Astrocyte of the spinal cord (primary cell): Measurements from ENCODE around the gene GRB14.

Experiments
- DNase-seq: peaks from one replicate; pipeline ENCODE4 v3.0.0; 2011; ENCODE audit warnings: low read depth, low spot score
- H3K4me3 ChIP-seq: 2 replicates; pipeline ENCODE4 v1.5.1; 2011; ENCODE audit warnings: low read depth, mild to moderate bottlenecking, low read length, moderate library complexity
- in situ Hi-C: cut with HindIII; loops from 2 replicates; pipeline ENCODE4 v1.10.0; 2017; ENCODE audit warnings: low sequenced_read_pairs
- TF ChIP-seq, protein P1 (sequence below): IDR thresholded peaks from 2 replicates; pipeline ENCODE4 v1.5.1; 2012; ENCODE audit warnings: low read depth, mild to moderate bottlenecking, low read length, inconsistent platforms

The GRB14 gene

DNA sequence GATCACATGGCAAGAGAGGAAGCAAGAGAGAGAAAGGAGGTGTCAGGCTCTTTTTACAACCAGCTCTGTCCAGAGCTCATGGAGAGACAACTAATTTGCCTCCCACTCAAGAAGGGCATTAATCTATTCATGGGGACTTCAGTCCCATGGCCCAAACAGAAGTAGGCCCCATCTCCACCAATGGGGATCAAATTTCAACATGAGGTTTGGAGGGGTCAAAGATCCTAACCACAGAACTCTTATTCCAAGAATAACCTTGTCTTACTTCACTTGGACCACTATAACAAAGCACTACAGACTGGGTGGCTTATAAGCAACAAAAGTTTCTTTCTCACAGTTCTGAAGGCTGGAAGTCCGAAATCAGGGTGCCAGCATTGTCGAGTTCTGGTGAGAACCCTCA, 31.8 kb downstream of the GRB14 start:
- H3K4me3 ChIP-seq, result no peak overlapping the region
- in situ Hi-C loops, result no loop called here
- TF ChIP-seq, protein P1, sequence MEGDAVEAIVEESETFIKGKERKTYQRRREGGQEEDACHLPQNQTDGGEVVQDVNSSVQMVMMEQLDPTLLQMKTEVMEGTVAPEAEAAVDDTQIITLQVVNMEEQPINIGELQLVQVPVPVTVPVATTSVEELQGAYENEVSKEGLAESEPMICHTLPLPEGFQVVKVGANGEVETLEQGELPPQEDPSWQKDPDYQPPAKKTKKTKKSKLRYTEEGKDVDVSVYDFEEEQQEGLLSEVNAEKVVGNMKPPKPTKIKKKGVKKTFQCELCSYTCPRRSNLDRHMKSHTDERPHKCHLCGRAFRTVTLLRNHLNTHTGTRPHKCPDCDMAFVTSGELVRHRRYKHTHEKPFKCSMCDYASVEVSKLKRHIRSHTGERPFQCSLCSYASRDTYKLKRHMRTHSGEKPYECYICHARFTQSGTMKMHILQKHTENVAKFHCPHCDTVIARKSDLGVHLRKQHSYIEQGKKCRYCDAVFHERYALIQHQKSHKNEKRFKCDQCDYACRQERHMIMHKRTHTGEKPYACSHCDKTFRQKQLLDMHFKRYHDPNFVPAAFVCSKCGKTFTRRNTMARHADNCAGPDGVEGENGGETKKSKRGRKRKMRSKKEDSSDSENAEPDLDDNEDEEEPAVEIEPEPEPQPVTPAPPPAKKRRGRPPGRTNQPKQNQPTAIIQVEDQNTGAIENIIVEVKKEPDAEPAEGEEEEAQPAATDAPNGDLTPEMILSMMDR, result no peak
- DNase-seq, result peak; percentile 76

DNA sequence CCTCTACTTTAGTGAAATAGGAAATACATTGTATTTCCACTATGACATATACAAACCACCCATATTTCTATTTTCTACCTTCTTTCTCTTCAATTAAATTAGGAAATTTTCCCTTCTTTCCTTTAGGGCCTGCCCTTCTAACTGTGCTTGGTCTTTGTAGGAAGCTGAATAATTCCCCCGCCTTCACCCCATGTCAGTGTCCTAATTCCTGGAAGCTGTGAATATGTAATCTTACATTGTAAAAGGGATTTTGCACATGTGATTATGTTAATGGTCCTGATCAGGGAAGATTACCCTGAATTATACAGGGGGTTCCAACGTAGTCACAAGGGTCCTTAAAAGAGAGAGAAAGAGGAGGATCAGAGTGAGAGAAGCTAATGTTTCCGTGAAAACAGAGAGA, 40.2 kb downstream of the GRB14 start:
- no peak overlapping the region for H3K4me3 ChIP-seq
- in situ Hi-C loops, result no loop called here
- DNase-seq, result no peak
- TF ChIP-seq, protein P1, result no peak

DNA sequence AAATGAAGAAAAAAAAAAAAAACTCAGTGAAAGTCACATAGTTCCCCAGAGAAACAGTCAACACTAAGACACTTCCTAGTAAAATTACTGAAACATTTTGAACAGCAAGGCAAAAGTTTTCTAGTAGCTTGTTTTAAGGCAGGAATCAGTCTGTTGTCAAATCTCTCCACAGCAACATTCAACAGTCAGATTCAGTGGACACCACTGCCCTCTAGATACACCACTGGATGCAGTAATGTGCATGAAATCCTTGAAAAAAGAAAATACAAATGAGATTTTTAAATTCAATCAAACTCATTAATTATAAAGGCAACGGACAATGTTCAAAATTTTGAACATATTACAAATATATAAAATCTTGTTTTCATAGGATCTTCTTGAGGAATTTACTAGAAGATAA, 46.4 kb downstream of the GRB14 start:
- TF ChIP-seq, protein P1, result peak; percentile 4
- no peak for DNase-seq
- no peak overlapping the region for H3K4me3 ChIP-seq
- in situ Hi-C loops, result no loop called here

DNA sequence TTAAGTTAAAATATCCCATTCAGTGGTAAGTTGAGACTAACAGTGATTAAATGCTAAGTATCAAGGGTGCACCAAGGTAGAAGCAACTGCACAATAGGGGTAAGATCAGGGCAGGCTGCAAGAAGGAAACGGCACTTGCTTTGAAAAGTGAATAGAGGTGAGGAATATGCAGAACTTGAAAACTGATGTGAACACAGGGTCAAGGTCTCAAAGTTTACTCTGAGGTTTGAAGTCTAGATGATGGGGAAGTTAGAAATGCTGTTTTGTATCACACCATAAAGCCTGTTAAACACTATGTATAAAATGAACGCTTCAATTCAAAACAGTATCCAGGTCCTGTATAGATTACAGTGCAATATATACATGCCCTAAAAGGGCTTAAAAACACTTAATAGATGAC, 50.8 kb downstream of the GRB14 start:
- DNase-seq, result no peak
- no peak overlapping the region for H3K4me3 ChIP-seq
- in situ Hi-C loops, result no loop called here
- TF ChIP-seq, protein P1, result no peak

DNA sequence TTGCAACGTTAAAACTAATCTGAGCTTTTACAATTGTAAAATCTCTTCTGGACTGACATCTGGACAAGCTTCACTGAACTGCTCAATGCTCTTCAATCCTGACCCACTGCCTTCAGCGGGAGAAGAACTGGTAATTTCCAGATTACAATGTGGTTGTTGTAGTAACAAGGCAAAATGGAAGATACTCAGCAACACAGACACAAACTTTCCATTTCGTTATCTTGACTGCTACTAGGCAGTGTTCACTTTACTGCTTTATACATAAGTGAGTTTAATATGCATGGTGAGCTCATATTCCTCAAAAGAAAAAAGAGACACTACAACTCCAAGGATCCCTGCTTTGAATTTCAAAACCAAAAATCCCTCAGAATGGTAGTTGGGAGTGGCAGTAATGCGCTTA, 51.9 kb downstream of the GRB14 start:
- TF ChIP-seq, protein P1, result no peak
- no peak overlapping the region for H3K4me3 ChIP-seq
- no peak for DNase-seq
- in situ Hi-C loops, result no loop called here

DNA sequence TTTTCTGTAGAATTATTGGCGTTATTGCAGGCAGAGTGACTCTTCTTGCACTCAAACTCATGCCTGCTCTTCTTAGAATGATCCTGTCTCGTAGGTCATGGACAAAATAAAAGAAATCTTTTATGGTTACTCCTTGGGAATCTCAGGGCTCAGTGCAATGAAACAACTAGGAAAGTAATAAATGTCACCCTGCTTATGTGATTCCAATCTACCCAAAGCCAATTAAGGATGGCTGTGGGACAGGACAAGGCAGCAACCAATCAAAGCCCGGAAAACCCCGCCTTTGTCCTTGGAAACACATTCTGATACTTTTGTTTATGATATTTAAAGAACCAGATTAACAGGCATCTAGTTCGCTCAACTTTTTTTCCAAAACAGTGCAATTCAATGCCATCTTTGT, 53.0 kb downstream of the GRB14 start:
- DNase-seq, result no peak
- in situ Hi-C loops, result no loop called here
- TF ChIP-seq, protein P1, result no peak
- no peak overlapping the region for H3K4me3 ChIP-seq
